K562 (cell line): ENCODE results near the gene FAM167B. TPM values are rescaled to one million over a fixed set of nuclear protein-coding genes. Genes with fewer than 3 reads are reported as not detected.
A peak's percentile ranks its signal among the peaks of the same experiment; 100 is the strongest.

Experiments
- CAMTA2 ChIP-seq: fragments of 250-450 bp; sonication (Bioruptor Pico); conservative IDR thresholded peaks from 2 replicates; pipeline ENCODE4 v1.5.1; 2022
- EGR1 ChIP-seq: fragments of 450-650 bp; conservative IDR thresholded peaks from 2 replicates; pipeline ENCODE4 v1.6.1; 2017; ENCODE audit warnings: mild to moderate bottlenecking
- EHMT2 ChIP-seq: fragments of 450-650 bp; IDR thresholded peaks from 2 replicates; pipeline ENCODE4 v1.6.1; 2018; ENCODE audit warnings: antibody characterized with exemption
- EWSR1 ChIP-seq: fragments of 450-650 bp; IDR thresholded peaks from 2 replicates; pipeline ENCODE4 v1.6.1; 2018; ENCODE audit warnings: borderline replicate concordance, mild to moderate bottlenecking, low read depth, moderate library complexity; ENCODE audit not compliant: partially characterized antibody
- FOXP1 ChIP-seq: sonication (generic); formaldehyde crosslinking; IDR thresholded peaks from 2 replicates; pipeline ENCODE4 v1.8.0; 2022; ENCODE audit warnings: mild to moderate bottlenecking, missing genetic modification reagents
- MGA ChIP-seq: fragments of 450-650 bp; IDR thresholded peaks from 2 replicates; pipeline ENCODE4 v1.6.1; 2016; ENCODE audit warnings: mild to moderate bottlenecking, moderate library complexity
- PKNOX1 ChIP-seq: fragments of 450-650 bp; IDR thresholded peaks from 2 replicates; pipeline ENCODE4 v1.6.1; 2016
- RB1 ChIP-seq: fragments of 450-650 bp; IDR thresholded peaks from 2 replicates; pipeline ENCODE4 v1.6.1; 2017; ENCODE audit warnings: low read depth, mild to moderate bottlenecking
- STAT5A ChIP-seq: IDR thresholded peaks from 2 replicates; pipeline ENCODE4 v1.6.1; 2012; ENCODE audit warnings: low read length, inconsistent platforms, borderline replicate concordance
- TRIM25 ChIP-seq: fragments of 450-650 bp; IDR thresholded peaks from 2 replicates; pipeline ENCODE4 v1.7.0; 2016; ENCODE audit warnings: borderline replicate concordance
- ZNF41 ChIP-seq: fragments of 250-450 bp; sonication (Bioruptor Pico); conservative IDR thresholded peaks from 2 replicates; pipeline ENCODE4 v1.4.0; 2020; ENCODE audit warnings: mild to moderate bottlenecking
- ZNF696 ChIP-seq: fragments of 250-450 bp; sonication (Bioruptor Pico); conservative IDR thresholded peaks from 2 replicates; pipeline ENCODE4 v1.4.0; 2020; ENCODE audit warnings: mild to moderate bottlenecking, moderate library complexity
- ZNF780A ChIP-seq: fragments of 250-450 bp; sonication (Bioruptor Pico); IDR thresholded peaks from 2 replicates; pipeline ENCODE4 v1.5.0; 2021; ENCODE audit warnings: mild to moderate bottlenecking
- polyA plus RNA-seq, 8 experiments: library from polyadenylated mRNA; depleted of rRNA in 4 of 8; stranded (reverse) in 5 of 8; unstranded in 3 of 8; fragments of >200 nt; fragmentation: Nextera tagmentation in 2 of 8; fragmentation: Illumina TruSeq in 1 of 8; extraction: Ambion mirVana in 2 of 8; extraction: Trizol in 1 of 8; gene quantifications; 2 replicates each; pipeline versions ENCODE4 v1.2.1 to v1.2.3, GENCODE V29; 2011 to 2014; ENCODE audit warnings: inconsistent platforms in 1 of 8, missing spikeins in 1 of 8
- total RNA-seq, 7 experiments: library from RNA; depleted of rRNA in 6 of 7; stranded (reverse); fragments of >200 nt in 6 of 7; fragmentation: Illumina TruSeq in 2 of 7; extraction: Trizol in 2 of 7; gene quantifications; 2 replicates each; pipeline versions ENCODE4 v1.2.1 to v1.2.3, GENCODE V29; 2011 to 2021; ENCODE audit warnings: low replicate concordance in 1 of 7

Gene FAM167B
- total and polyA plus RNA-seq, 9 of the 15 experiments (the other 6 are each of a cell fraction or from before 2014, with no cell fraction given), result not detected

- peak; percentile 90 for TF ChIP-seq EGR1
- no peak for TF ChIP-seq ZNF780A (CRISPR knock-in tag)
- no peak for TF ChIP-seq CAMTA2 (CRISPR knock-in tag)
- no peak for TF ChIP-seq EWSR1
- no peak for TF ChIP-seq TRIM25
- peak; percentile 23; the same call in 1 of the 2 replicates for TF ChIP-seq RB1
- TF ChIP-seq ZNF696 (CRISPR knock-in tag), result no peak
- TF ChIP-seq PKNOX1, result 0 out of 2 replicates have a peak, but pooled peaks have one; percentile 55
- TF ChIP-seq FOXP1 (CRISPR knock-in tag), result 0 out of 2 replicates have a peak, but pooled peaks have one; percentile 12
- TF ChIP-seq ZNF41 (CRISPR knock-in tag), result no peak
- no peak for TF ChIP-seq EHMT2
- TF ChIP-seq MGA, result no peak
- TF ChIP-seq STAT5A, result no peak
Measured at GRCh38 chr1:32221980-32222755, 24.9 kb upstream of the FAM167B start, which contains the start of the genes EIF3I and TMEM234 (continued).
